GM19397 (cell line): ENCODE measurements around the gene SH3BGR.

Experiments
- ATAC-seq: cut with Tn5 transposase; IDR thresholded peaks from one replicate; pipeline ENCODE4 v1.9.1; 2021; ENCODE audit warnings: mild to moderate bottlenecking, moderate library complexity; ENCODE audit not compliant: unreplicated experiment

Gene SH3BGR

DNA sequence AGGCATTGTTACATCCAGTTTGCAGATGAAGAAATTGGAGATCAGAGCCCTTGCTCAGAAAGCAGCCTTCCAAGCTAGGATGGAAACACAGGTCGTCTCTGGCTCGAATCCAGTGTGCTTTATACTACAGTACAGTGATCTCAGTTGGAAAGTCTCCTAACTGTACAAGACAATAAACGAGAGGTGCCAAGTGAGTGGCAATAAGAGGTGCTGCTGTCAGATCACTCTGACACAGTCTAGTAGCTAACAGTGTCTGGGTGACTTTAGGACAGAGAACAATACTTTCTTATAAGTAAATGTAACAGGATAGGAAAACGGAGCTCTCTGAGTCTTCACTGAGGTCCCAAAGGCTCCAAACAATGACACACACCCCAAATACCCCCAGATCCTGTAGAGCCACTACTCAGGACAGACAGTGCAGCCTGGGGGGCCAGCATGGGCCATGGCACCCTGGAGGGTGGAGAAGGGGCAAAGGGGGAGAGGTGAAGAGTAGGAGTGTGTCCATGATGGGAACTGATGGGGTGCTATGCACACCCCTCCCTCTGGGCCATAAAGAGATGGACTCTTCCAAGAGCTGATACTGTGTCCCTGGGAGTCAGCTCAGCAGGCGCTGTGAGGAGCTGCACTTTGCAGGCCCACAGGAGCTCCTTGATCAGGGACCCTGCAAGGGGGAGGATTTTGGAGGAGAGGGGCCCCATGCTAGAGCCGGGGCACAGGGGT, 3.3 kb downstream of the SH3BGR start:
- ATAC-seq = no peak

DNA sequence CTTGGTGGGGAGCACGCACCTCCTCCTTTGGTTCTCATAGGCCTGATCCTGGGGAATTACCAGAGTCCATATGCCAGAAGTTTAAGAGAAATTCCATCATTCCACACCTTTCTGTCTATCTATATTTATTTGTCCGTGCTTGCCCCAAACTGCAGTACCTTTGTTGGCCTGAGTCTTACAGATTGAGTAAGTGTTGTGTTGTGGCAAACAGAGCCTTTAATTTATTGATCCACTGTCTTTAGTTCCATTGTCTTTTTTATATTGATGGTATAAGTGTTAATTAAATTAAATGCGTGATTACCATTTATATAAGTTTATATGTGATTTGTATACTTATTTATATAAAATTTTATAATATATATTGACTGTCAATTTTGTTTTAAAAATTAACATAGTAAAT, 4.9 kb downstream of the SH3BGR start:
- no peak for ATAC-seq

DNA sequence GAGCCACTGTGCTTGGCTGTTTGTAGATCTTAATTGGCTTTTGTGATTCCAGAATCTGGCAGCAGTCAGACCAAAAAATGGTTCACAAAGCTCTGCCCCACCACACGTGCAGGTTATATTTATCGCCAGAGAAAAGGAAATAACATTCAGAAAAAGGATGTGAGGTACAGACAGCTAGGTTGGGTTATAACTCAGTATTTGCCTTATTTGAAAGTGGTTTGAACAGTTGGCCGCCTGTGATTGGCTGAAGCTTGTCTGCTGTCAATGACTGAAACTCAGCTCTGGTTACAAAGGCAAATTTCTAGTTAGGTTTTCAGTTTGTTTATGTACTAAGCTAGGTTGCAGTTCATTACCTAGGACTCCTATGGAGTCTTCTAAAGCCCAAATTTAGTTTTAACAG, 9.6 kb downstream of the SH3BGR start:
- ATAC-seq = no peak

DNA sequence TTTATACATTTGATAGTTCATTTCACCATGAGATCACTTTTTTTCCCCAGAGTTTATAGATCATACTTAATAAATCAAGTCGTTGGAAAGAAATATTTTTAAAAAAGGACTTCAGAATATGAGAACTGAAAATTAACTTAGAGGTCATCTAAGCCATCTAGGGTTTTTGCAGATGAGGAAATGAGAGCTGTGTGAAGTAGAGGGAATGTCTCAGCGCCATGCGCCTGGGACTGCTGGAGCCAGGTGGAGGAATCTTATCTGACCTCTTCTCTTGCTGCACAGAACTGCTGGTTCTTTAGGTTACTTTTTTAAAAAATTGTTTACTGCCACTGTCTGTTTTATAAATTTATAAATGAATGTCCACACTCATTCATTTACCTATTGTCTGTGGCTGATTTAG, 11.5 kb downstream of the SH3BGR start:
- no peak for ATAC-seq

DNA sequence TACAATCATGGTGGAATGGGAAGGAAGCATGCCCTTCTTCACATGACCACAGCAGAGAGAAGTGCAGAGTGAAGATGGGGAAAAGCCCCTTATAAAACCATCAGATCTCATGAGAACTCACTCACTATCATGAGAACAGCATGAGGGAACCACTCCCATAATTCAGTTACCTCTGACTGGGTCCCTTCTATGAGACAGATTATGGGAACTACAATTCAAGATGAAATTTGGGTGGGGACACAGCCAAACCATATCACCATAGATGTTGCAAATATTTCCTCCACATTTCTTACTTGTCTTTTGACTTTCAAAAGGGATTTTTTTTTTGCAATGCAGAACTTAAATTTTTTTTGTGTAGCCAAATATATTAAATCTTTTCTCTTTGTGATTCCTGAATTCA, 14.8 kb downstream of the SH3BGR start:
- ATAC-seq = no peak

DNA sequence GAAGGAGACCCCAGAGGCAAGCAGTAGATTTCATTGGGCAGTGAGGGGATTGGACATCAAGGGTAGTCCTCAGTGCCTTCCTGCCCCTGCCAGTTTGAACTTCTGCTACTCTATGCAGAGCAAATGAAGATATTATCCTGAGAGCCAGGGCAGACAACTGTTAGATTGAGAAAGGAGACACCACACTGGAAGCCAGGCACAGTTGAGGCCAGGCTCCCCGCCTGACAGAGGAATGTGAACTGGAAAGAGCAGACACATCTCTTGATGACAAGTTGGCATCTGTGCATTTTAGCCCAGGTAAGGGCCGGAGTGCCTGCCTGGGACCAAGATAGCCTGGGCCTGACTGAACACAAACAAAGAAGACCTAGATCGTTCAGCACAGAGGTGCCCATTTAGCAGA, 16.0 kb downstream of the SH3BGR start:
- ATAC-seq = no peak

DNA sequence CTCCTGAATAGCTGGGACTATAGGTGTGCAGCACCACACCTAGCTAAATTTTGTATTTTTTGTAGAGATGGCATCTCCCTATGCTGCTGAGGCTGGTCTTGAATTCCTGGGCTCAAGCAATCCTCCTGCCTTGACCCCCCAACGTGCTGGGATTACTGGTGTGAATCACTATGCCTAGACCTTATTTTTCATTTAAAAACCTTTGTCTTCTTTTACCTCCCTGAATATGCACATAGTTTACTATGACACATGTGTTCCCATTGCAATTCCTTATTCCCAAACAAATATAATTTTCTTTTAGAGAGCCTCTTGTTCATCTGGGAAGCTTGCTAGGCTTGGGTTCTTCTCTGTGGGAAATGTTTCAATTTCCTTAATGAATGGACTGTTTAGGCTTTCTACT, 16.8 kb downstream of the SH3BGR start:
- ATAC-seq = no peak

DNA sequence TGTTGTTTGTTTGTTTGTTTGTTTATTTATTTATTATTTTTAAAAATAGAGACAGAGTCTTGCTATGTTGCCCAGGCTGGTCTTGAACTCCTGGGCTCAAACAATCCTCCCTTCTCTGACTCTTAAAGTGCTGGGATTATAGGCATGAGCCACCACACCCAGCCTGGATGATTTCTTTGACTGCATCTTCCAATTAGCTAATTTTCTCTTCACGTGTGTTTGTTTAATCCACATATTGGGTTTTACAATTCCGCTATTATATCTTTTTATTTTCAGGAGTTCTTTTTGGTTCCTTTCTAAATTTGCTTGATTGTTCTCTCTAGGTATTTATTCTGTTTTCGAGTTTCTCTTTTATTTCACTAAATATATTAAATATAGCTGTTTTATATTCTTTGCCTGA, 19.8 kb downstream of the SH3BGR start:
- ATAC-seq = no peak

DNA sequence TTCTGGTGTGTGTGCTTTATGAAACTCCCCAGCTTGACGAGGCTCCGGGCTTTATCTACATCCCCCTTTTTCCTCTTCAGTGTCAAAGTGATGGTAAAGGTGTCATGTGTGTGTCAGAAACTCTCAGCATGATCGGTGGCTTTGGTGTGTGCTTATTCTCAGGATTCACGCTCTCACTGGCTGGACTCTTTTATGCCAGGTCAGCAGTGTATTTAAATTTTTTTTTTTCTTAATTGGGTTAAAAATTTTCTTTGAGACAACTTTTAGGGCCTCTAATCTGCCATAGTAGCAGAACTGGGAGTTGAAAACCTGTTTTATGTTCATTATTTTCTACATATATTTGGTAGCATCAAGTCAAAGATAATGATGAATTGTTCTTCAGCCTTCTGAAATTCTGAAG, 21.0 kb downstream of the SH3BGR start:
- ATAC-seq = no peak

DNA sequence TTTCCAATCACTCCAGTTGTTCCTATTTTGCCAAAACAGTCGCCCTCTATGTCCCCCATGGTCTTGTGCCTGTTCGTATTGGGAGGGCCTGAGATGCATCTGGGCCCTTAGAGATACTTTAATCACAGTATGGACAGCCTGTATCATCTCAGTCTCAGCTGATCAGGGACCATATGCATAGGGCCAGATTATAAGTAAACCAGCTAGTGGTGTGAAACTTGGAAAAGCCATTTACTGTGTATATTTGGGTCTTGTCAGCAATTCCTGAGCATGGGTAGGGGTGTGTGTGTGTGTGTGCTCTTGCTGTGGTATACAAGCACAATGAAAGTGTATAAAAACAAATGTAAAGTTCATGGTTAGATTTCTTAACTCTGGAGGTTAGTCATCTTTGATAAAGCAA, 22.8 kb downstream of the SH3BGR start:
- no peak for ATAC-seq

DNA sequence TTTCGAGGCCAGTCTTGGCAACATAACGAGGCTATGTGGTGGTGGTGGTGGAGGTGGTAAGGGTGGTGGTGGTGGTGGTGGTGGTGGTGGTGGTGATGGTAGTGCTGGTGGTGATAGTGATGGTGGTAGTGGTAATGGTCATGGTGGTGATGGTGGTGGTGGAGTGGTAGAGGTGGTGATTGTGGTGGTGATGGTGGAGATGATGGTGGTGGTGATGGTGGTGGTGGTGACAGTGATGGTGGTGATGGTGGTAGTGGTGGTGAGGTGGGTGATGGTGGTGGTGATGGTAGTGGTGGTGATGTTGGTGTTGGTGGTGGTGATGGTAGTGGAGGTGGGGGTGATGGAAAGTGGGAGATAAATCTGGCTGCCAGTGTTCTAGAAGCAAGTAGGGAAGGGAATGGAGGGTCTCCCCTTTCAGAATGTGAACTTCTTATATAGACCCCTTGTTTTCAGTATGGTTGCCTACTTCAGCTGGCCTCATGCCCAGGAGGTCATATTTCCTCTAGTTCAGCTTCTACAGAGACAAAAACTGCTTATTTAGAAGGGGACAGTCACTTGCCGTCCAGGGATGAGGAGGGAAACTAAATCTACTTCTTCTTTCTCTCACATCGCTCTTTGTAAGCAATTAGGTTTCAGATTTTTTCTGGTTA, 27.5 kb downstream of the SH3BGR start:
- no peak for ATAC-seq

DNA sequence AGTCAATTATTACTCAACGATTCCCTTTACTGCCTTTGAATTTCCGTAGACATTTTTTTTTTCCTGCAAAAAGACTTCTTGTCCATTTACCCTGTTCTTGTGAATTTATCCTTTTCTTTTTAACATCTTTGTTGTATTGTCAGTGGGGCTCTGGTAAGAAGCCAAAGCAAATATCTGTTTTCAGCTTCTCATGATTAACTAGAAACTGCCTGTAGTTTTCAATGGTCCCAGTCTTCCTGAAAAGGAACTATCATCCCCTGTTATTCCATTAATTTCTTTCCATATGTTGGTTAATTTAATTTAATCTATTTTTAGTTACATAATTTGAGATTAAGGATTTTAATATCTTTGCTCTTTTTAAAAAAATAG, 28.0 kb downstream of the SH3BGR start:
- ATAC-seq = no peak

DNA sequence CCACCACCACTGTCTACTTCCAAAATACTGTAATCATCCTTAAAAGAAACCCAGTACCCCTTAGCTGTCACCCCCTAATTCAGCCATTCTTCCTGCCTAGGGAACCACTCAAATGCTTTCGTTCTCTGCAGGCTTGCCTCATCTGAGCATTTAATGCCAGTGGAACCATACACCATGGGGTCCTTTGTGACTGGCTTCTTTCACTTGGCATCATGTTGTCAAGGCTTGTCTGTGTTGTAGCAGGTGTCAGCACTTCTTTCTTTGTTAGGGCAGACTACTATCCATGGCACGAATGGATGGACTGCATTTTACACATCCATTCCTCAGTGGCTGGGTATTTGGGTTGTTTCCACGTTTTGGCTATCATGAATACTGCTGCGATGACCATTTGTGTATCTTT, 28.5 kb downstream of the SH3BGR start:
- ATAC-seq = no peak

DNA sequence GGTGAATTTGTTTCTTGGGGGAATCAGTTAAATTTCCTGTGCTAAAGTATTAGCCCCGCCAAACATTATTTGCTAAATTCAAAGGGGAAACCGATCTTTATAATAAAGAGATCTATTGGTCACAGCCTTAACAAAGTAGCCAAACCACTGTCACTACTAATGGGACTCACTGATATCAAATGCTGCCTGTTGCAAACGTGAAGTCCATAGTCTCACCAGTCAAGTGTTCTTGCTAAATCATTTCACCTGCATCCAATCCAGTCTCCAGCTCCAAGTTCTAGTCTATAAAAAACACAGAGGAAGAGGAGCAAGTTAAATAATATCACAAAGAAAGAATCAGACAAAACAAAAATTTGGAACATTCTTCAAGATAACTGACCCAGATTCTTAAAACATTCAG, 30.1 kb downstream of the SH3BGR start:
- no peak for ATAC-seq

DNA sequence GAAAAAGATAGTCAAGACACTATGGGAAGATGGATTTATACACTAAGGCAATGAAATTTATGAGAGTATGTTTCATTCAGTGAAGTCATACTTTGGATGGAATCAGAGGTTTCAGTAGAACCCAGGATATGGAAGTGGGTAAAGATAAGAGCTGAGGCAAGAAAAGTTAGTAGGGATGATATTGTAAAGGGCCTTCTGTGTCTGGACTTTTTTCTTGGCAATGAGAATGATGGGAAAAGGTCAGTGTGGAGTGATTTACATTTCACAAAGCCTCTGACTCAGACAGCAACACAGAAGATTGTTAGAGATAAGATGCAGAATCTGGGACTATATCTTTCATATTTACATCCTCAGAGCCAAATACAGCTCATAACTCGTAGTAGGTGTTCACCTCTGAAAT, 32.1 kb downstream of the SH3BGR start:
- ATAC-seq = no peak

DNA sequence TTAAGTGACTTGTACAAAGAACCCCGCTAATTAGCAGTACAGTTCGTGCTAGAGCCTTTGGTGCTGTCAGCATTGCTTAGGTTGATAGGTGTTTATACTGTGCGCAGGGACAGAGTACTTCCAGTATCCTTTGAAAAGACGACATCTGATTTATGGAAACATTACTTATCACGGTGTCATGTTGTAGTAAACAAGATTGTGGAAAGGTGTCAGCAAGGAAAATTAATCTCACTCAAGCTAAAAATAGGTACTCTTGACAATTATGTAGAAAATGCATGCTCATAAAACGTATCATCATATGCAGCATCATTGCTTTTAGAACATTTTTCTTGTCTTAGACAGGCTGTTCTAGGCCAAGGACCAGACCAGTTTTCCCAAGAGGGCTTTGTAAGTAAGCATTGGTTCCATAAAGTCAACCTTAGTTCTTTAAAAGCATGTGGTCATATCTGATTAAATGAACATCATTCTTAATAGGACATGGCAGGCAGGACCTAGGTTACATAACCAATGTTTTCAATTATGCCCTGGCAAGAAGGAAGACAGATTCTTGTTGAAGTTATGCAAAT, 33.0 kb downstream of the SH3BGR start:
- ATAC-seq = no peak

DNA sequence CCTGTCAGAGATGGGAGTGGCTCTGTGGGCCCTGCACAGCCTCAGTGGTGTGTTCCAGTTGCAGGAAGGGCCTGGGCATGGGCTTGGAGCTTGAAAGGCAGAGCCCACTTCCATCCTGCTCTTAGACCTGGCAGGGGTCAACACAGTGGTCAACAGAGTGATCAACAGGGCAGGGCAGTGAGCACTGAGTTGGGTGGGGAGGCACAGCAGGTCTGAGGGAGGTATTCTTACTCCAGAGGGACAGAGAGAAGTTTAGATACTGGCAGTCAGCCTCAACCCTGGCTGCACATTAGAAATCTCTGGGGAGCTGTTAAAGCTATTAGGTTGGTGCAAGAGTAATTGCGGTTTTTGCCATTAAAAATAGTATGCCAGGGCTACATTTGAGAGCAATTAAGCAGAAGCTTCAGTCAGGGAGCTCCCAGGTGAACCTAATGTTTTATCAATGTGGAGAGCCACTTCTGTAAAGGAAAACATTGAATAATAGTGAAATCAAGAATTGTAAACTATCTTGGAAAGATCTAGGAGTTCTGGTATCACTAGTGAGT, 37.7 kb downstream of the SH3BGR start:
- no peak for ATAC-seq

DNA sequence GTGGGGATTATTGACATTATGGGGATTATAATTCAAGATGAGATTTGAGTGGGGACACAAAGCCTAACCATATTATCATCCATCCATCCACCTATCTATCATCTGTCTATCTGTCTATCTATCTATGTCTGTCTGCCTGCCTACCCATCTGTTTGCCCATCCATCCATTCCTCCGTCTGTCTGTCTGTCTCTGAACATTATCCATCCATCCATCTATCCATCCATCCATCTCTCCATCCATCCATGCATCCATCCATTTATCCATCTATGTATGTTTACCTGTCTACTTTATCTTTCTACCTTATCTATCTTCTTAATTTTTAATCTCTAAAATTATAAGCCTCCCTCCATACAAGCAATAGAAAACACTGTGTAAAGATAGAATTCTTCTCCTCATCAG, 47.4 kb downstream of the SH3BGR start:
- ATAC-seq = no peak

DNA sequence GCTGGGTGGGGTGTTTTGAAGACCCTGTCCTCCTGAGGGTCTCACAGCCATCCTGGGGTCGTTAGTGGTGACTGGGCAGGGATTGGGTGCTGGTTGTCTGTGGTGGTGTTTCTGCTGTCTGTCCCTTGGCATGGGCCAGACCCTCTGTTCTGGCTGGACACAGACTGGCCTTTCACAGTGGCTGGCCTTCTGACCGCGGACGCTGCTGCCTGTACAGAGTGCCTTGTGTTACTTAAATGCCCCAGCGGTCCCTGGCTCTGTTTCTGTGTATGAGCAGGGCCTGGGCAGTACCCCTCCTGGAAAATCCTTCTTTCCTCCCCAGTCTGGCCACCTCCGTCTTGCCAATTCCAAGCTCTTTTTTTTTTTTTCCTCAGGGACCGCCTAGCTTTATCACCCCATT, 50.9 kb downstream of the SH3BGR start:
- ATAC-seq = no peak

DNA sequence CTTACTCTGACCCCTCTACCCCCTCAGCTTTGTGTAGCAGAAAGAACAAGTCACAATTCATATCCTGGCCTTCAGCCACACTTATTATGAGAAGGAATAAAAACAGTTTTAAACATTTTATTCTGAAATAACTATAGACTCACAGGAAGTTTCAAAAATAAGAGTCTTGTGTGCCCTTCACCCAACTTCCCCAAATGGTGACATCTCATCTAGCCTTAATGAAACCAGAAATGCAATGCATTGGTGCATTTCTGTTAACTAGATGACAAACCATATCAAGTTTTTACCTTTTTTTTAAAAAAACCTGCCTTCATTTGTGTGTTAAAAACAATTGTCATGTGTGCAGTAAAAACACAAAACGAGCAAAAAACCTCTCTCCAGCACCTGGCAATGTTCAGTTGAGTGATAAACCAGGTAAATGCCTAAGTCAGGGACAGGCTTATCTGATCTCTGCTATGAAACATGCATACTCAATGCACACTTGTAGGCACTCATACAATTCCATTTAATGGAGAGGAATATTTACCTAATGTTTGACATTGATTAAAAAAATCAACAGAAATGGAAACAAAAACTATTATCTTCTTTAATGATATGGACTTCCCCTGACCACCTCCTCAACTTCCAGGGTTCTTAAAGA, 51.5 kb downstream of the SH3BGR start:
- no peak for ATAC-seq

DNA sequence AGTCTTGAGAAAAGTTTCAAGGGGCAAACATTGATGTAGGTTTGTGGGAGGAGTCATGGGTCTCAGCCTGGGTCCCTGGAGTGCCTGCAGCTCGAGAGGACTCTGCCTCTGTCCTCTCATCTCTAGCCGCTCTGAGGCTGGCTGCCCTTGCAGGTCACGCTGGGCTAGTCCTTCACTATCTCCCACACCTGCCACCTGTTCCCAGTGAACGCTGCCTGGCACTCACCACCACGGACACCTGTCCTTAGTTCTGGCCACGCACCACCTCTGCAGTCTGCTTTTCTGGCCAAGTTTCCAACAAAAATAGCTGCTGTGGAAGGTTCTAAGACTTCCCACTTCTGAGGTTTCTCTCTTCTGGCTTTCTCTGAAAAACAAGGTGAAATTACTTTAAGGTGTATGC, 52.5 kb downstream of the SH3BGR start:
- no peak for ATAC-seq

DNA sequence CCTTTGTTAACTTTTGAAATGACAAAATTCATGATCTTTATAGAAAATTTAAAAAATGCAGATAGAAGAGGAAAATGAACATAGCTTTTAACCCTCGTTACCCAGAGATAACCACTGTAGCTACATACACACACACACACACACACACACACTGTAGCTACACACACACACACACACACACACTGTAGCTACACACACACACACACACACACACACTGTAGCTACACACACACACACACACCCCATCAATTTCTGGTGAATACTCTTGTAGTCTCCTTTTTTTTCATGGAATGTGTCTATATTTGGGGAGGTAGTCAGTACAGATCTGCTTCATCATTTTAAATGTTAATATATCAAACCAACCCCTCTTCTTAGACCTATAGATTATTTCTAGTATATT, 58.5 kb downstream of the SH3BGR start:
- ATAC-seq = no peak
